Peyer's patch (tissue), 4 donors: ENCODE data around the gene LCP2.

Experiments
- POLR2A ChIP-seq, 2 donors: fragments of 450-650 bp; IDR thresholded peaks; one replicate each; pipeline ENCODE4 v1.5.1; 2017; ENCODE audit warnings: antibody characterized with exemption in 2 of 2, mild to moderate bottlenecking in 2 of 2, moderate library complexity in 2 of 2
- TF ChIP-seq, protein P1 (sequence below), 6 experiments: fragments of 450-650 bp in 4 of 6; fragments of 200-600 bp in 2 of 6; sonication (generic) in 1 of 6; IDR thresholded peaks; one replicate each; pipeline ENCODE4 v1.5.1; 2017 to 2019; ENCODE audit warnings: antibody characterized with exemption in 6 of 6, mild to moderate bottlenecking in 3 of 6, moderate library complexity in 1 of 6

DNA sequence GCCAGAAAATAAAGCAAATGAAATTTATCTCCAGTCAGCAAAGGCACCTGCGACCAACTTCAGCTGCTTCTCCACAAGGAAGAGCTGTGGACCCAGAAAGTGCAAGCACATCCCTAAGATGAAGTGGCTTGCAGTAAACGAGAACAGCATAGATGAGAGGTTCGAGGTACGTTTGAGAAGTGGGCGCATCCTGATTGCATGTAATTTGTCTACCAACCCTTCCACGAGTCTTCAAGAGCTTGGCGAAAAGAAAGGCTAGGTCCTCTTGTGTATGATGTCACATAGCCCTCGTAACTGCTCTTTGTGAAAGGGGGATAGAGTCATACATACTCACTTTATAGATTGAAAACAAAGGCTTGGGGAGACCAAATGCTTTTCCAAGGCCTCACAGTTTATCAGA, 6.0 kb upstream of the LCP2 start:
- no peak for TF ChIP-seq POLR2A (IDR thresholded peaks at IDR 0.05)
- TF ChIP-seq, protein P1, sequence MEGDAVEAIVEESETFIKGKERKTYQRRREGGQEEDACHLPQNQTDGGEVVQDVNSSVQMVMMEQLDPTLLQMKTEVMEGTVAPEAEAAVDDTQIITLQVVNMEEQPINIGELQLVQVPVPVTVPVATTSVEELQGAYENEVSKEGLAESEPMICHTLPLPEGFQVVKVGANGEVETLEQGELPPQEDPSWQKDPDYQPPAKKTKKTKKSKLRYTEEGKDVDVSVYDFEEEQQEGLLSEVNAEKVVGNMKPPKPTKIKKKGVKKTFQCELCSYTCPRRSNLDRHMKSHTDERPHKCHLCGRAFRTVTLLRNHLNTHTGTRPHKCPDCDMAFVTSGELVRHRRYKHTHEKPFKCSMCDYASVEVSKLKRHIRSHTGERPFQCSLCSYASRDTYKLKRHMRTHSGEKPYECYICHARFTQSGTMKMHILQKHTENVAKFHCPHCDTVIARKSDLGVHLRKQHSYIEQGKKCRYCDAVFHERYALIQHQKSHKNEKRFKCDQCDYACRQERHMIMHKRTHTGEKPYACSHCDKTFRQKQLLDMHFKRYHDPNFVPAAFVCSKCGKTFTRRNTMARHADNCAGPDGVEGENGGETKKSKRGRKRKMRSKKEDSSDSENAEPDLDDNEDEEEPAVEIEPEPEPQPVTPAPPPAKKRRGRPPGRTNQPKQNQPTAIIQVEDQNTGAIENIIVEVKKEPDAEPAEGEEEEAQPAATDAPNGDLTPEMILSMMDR (IDR thresholded peaks at IDR 0.05), result no peak
